HG02759 (cell line): ENCODE results near the gene NEK10.
"Not testable (repeated sequence)": the region's sequence is repeated elsewhere in the genome, so short reads cannot be mapped to it uniquely, and the experiment has no call there.

Experiments
- ATAC-seq: cut with Tn5 transposase; IDR thresholded peaks from one replicate; pipeline ENCODE4 v1.9.1; 2021; ENCODE audit warnings: mild to moderate bottlenecking, moderate library complexity; ENCODE audit not compliant: unreplicated experiment

NEK10 gene

GRCh38 chr3:27317096-27317495 is 52.1 kb downstream of the NEK10 start:
- ATAC-seq, result no peak

- no peak for ATAC-seq
Measured at GRCh38 chr3:27315003-27315402, 54.2 kb downstream of the NEK10 start.

GRCh38 chr3:27312044-27312668 is 57.0 kb downstream of the NEK10 start:
- ATAC-seq, result peak; percentile 91

- ATAC-seq, result no peak
Measured at GRCh38 chr3:27311400-27311799, 57.8 kb downstream of the NEK10 start.

GRCh38 chr3:27310688-27311087 is 58.5 kb downstream of the NEK10 start:
- ATAC-seq, result no peak

- ATAC-seq, result no peak
Measured at GRCh38 chr3:27307566-27307965, 61.6 kb downstream of the NEK10 start.

GRCh38 chr3:27302891-27303290 is 66.3 kb downstream of the NEK10 start:
- no peak for ATAC-seq

- not testable (repeated sequence) for ATAC-seq
Measured at GRCh38 chr3:27298981-27299380, 70.2 kb downstream of the NEK10 start.

- ATAC-seq, result no peak
Measured at GRCh38 chr3:27293939-27294338, 75.2 kb downstream of the NEK10 start.

- no peak for ATAC-seq
Measured at GRCh38 chr3:27290760-27291159, 78.4 kb downstream of the NEK10 start.

- no peak for ATAC-seq
Measured at GRCh38 chr3:27289769-27290413, 79.3 kb downstream of the NEK10 start.

GRCh38 chr3:27287052-27287451 is 82.1 kb downstream of the NEK10 start:
- ATAC-seq, result no peak

GRCh38 chr3:27286467-27286866 is 82.7 kb downstream of the NEK10 start:
- not testable (repeated sequence) for ATAC-seq

- no peak for ATAC-seq
Measured at GRCh38 chr3:27285668-27286067, 83.5 kb downstream of the NEK10 start.

GRCh38 chr3:27281671-27282150 is 87.5 kb downstream of the NEK10 start:
- no peak for ATAC-seq

- ATAC-seq, result no peak
Measured at GRCh38 chr3:27279123-27279522, 90.1 kb downstream of the NEK10 start.

GRCh38 chr3:27278383-27279055 is 90.7 kb downstream of the NEK10 start:
- ATAC-seq, result no peak

GRCh38 chr3:27275441-27275990 is 93.7 kb downstream of the NEK10 start:
- no peak for ATAC-seq

GRCh38 chr3:27271890-27272289 is 97.3 kb downstream of the NEK10 start:
- ATAC-seq, result no peak

- ATAC-seq, result no peak
Measured at GRCh38 chr3:27254896-27255295, 114.3 kb downstream of the NEK10 start.

GRCh38 chr3:27253831-27254230 is 115.4 kb downstream of the NEK10 start:
- ATAC-seq, result peak; percentile 95

- ATAC-seq, result no peak
Measured at GRCh38 chr3:27253391-27253790, 115.8 kb downstream of the NEK10 start.
